H1 (cell line): Measurements from ENCODE around the gene GJB4.

Source experiments
- ATF2 ChIP-seq: IDR thresholded peaks from 2 replicates; pipeline ENCODE4 v1.6.1; 2012; ENCODE audit warnings: low read length, inconsistent platforms
- CBX5 ChIP-seq: fragments of 300-800, 300-1000 bp; sonication (generic); IDR thresholded peaks from 2 replicates; pipeline ENCODE4 v1.7.1; 2016; ENCODE audit warnings: antibody characterized with exemption, low read length, low read depth
- EGR1 ChIP-seq: IDR thresholded peaks from 2 replicates; pipeline ENCODE4 v1.6.1; 2011; ENCODE audit warnings: low read depth, low read length, borderline replicate concordance
- EZH2 ChIP-seq: fragments of 200-600 bp; sonication (generic); IDR thresholded peaks from 2 replicates; pipeline ENCODE4 v1.7.1; 2012; ENCODE audit warnings: low read depth, mild to moderate bottlenecking, moderate library complexity, low read length, inconsistent platforms; ENCODE audit not compliant: severe bottlenecking
- GTF2F1 ChIP-seq: IDR thresholded peaks from 2 replicates; pipeline ENCODE4 v1.6.1; 2012; ENCODE audit warnings: low read depth, low read length, improper control_type of control experiment, borderline replicate concordance
- PHF8 ChIP-seq: fragments of 200-600 bp; sonication (generic); conservative IDR thresholded peaks from 2 replicates; pipeline ENCODE4 v1.7.1; 2012; ENCODE audit warnings: low read depth, mild to moderate bottlenecking, inconsistent platforms, low read length, moderate library complexity
- POLR2A ChIP-seq, 2 experiments: IDR thresholded peaks; 1 replicate in 1 of 2; 2 replicates in 1 of 2; pipeline ENCODE4 v1.6.1; 2011; ENCODE audit warnings: low read depth in 2 of 2, low read length in 2 of 2, mild to moderate bottlenecking in 2 of 2; ENCODE audit errors: control extremely low read depth in 1 of 2
- RAD21 ChIP-seq, 2 experiments: IDR thresholded peaks in 1 of 2; conservative IDR thresholded peaks in 1 of 2; 2 replicates each; pipeline ENCODE4 v1.6.1; 2011; ENCODE audit warnings: low read depth in 2 of 2, low read length in 2 of 2, improper control_type of control experiment in 1 of 2, inconsistent platforms in 1 of 2, mild to moderate bottlenecking in 1 of 2, moderate library complexity in 1 of 2
- RXRA ChIP-seq: IDR thresholded peaks from 2 replicates; pipeline ENCODE4 v1.6.1; 2011; ENCODE audit warnings: low read depth, mild to moderate bottlenecking, low read length, moderate library complexity; ENCODE audit not compliant: insufficient read depth
- SUZ12 ChIP-seq: fragments of 200-600 bp; sonication (generic); IDR thresholded peaks from 2 replicates; pipeline ENCODE4 v1.6.1; 2012; ENCODE audit warnings: mild to moderate bottlenecking, inconsistent platforms, low read length, moderate library complexity, mixed read lengths
- ZNF274 ChIP-seq: IDR thresholded peaks from 2 replicates; pipeline ENCODE4 v1.7.0; 2012; ENCODE audit warnings: low read length, borderline replicate concordance; ENCODE audit errors: extremely low read depth
- TF ChIP-seq, protein P1 (sequence below), 3 experiments: IDR thresholded peaks; 1 replicate in 2 of 3; 2 replicates in 1 of 3; pipeline versions ENCODE4 v1.5.1 to v1.6.1; 2011; ENCODE audit warnings: low read length in 3 of 3, mild to moderate bottlenecking in 3 of 3, inconsistent platforms in 2 of 3, low read depth in 1 of 3, moderate library complexity in 1 of 3; ENCODE audit not compliant: insufficient read depth in 1 of 3; ENCODE audit errors: control extremely low read depth in 1 of 3

DNA sequence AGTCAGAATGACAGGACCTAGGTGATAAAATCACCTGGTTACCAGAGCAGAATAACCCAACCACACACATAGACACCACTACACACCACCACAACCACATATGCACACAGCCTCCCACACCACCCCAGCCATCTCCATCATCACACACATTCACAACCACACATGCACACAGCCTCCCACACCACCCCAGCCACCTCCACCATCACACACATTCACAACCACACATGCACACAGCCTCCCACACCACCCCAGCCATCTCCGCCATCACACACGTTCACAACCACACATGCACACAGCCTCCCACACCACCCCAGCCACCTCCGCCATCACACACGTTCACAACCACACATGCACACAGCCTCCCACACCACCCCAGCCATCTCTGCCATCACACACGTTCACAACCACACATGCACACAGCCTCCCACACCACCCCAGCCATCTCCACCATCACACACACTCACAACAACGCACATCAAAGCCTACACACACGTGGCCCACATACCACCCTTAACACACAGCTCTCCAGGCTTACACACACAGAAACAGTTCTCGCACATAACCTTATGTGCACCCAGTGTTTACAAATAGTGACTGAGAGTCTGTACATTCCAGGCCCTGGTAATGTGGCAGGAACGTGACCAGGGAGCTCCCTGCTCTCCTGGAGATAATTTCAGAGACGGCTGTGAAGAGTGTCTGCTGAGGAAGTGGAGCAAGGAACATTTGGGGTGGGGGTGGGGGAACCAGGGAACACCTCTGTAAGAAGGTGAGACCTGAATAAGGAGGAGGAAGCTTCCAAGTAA is 18.2 kb downstream of the GJB4 start:
- TF ChIP-seq EZH2: no peak
- TF ChIP-seq, protein P1, sequence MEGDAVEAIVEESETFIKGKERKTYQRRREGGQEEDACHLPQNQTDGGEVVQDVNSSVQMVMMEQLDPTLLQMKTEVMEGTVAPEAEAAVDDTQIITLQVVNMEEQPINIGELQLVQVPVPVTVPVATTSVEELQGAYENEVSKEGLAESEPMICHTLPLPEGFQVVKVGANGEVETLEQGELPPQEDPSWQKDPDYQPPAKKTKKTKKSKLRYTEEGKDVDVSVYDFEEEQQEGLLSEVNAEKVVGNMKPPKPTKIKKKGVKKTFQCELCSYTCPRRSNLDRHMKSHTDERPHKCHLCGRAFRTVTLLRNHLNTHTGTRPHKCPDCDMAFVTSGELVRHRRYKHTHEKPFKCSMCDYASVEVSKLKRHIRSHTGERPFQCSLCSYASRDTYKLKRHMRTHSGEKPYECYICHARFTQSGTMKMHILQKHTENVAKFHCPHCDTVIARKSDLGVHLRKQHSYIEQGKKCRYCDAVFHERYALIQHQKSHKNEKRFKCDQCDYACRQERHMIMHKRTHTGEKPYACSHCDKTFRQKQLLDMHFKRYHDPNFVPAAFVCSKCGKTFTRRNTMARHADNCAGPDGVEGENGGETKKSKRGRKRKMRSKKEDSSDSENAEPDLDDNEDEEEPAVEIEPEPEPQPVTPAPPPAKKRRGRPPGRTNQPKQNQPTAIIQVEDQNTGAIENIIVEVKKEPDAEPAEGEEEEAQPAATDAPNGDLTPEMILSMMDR (IDR thresholded peaks at IDR 0.05; ENCODE audit: control extremely low read depth in 1 of 3, insufficient read depth in 1 of 3, low read depth in 1 of 3, low read length in 3 of 3): no peak
- TF ChIP-seq PHF8: no peak
- no peak for TF ChIP-seq ATF2
- no peak for TF ChIP-seq POLR2A (IDR thresholded peaks at IDR 0.05; ENCODE audit: control extremely low read depth in 1 of 2, low read depth in 2 of 2, low read length in 2 of 2)
- TF ChIP-seq RXRA: no peak
- TF ChIP-seq SUZ12: no peak
- TF ChIP-seq ZNF274: no peak
- TF ChIP-seq GTF2F1: no peak
- TF ChIP-seq RAD21 (IDR thresholded peaks at IDR 0.05 in 1 of 2, conservative IDR thresholded peaks at IDR 0.05 in 1 of 2; ENCODE audit: low read depth in 2 of 2, low read length in 2 of 2): no peak
- no peak for TF ChIP-seq CBX5
- TF ChIP-seq EGR1: no peak
